ENCODE results near the gene EDC4. TPM values are rescaled to one million over a fixed set of nuclear protein-coding genes. Genes with fewer than 3 reads are reported as not detected.

EDC4 gene
- total and polyA plus RNA-seq, 2 of the 13 experiments (the other 11 are each of a cell fraction or from before 2014, with no cell fraction given): 51.4 to 59.1 TPM

DNA sequence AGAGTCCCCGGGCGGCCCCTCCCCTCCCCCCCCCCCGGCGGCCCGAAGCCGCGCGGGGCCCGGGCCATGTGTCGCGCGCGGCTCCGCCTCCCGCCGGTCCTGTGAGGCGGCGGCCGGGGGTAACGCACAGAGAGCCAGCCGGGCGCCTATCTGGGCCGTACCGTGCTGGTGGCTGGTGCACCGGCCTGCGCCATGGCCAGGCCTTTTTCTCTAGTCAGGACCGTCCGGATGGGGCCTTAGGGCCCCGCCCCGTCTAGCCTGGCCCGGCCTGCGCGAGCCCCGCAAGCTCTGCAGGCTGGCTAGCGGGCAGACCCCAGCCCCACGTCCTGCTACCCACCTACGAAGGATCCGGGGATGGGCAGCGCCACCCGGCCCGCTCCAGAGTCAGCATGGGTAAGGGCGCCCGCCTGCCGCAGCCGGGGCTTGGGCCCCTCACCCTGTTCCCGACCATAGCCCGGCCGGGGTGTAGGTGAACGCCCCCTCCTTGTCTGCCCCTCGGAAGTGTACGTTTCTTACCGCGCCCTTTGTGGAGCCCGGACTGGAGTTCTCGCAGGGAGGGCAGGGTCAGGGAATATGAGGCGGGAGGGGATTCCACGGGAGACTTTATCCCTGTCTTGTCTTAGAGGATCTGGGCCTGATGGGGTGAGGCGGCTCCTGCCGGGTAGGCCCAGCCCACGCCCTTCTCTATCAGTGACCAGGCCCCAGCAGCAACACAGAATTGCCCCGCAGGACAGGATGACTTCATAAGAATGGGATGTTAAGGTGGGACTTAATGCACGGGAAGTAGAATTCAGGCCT lies 25.6 kb upstream of the EDC4 start, which contains the start of gene CENPT (continued):
- TF ChIP-seq, protein P1, sequence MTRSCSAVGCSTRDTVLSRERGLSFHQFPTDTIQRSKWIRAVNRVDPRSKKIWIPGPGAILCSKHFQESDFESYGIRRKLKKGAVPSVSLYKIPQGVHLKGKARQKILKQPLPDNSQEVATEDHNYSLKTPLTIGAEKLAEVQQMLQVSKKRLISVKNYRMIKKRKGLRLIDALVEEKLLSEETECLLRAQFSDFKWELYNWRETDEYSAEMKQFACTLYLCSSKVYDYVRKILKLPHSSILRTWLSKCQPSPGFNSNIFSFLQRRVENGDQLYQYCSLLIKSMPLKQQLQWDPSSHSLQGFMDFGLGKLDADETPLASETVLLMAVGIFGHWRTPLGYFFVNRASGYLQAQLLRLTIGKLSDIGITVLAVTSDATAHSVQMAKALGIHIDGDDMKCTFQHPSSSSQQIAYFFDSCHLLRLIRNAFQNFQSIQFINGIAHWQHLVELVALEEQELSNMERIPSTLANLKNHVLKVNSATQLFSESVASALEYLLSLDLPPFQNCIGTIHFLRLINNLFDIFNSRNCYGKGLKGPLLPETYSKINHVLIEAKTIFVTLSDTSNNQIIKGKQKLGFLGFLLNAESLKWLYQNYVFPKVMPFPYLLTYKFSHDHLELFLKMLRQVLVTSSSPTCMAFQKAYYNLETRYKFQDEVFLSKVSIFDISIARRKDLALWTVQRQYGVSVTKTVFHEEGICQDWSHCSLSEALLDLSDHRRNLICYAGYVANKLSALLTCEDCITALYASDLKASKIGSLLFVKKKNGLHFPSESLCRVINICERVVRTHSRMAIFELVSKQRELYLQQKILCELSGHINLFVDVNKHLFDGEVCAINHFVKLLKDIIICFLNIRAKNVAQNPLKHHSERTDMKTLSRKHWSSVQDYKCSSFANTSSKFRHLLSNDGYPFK (CRISPR knock-in tag; IDR thresholded peaks at IDR 0.05; ENCODE audit: borderline replicate concordance): no peak
- TF ChIP-seq SAP130 (CRISPR knock-in tag; IDR thresholded peaks at IDR 0.05; ENCODE audit: low read depth): peak; percentile 53; the same call in 1 of the 2 replicates
- TF ChIP-seq, protein P2, sequence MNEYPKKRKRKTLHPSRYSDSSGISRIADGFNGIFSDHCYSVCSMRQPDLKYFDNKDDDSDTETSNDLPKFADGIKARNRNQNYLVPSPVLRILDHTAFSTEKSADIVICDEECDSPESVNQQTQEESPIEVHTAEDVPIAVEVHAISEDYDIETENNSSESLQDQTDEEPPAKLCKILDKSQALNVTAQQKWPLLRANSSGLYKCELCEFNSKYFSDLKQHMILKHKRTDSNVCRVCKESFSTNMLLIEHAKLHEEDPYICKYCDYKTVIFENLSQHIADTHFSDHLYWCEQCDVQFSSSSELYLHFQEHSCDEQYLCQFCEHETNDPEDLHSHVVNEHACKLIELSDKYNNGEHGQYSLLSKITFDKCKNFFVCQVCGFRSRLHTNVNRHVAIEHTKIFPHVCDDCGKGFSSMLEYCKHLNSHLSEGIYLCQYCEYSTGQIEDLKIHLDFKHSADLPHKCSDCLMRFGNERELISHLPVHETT (CRISPR knock-in tag; conservative IDR thresholded peaks at IDR 0.05): no peak
- no peak for TF ChIP-seq ZNF543 (CRISPR knock-in tag; IDR thresholded peaks at IDR 0.05)
- TF ChIP-seq, protein P3, sequence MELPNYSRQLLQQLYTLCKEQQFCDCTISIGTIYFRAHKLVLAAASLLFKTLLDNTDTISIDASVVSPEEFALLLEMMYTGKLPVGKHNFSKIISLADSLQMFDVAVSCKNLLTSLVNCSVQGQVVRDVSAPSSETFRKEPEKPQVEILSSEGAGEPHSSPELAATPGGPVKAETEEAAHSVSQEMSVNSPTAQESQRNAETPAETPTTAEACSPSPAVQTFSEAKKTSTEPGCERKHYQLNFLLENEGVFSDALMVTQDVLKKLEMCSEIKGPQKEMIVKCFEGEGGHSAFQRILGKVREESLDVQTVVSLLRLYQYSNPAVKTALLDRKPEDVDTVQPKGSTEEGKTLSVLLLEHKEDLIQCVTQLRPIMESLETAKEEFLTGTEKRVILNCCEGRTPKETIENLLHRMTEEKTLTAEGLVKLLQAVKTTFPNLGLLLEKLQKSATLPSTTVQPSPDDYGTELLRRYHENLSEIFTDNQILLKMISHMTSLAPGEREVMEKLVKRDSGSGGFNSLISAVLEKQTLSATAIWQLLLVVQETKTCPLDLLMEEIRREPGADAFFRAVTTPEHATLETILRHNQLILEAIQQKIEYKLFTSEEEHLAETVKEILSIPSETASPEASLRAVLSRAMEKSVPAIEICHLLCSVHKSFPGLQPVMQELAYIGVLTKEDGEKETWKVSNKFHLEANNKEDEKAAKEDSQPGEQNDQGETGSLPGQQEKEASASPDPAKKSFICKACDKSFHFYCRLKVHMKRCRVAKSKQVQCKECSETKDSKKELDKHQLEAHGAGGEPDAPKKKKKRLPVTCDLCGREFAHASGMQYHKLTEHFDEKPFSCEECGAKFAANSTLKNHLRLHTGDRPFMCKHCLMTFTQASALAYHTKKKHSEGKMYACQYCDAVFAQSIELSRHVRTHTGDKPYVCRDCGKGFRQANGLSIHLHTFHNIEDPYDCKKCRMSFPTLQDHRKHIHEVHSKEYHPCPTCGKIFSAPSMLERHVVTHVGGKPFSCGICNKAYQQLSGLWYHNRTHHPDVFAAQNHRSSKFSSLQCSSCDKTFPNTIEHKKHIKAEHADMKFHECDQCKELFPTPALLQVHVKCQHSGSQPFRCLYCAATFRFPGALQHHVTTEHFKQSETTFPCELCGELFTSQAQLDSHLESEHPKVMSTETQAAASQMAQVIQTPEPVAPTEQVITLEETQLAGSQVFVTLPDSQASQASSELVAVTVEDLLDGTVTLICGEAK (IDR thresholded peaks at IDR 0.05): no peak
- TF ChIP-seq, protein P3 (CRISPR knock-in tag; IDR thresholded peaks at IDR 0.05): no peak
- TF ChIP-seq ZNF646 (CRISPR knock-in tag; IDR thresholded peaks at IDR 0.05): peak; percentile 28; the same call in 1 of the 2 replicates
- TF ChIP-seq SALL2 (CRISPR knock-in tag; IDR thresholded peaks at IDR 0.05): no peak; the same call in 1 of the 2 replicates
